HCT116 (cell line): ENCODE results near the gene KIF13A.

Source experiments
- ATF3 ChIP-seq: IDR thresholded peaks from 2 replicates; pipeline ENCODE4 v1.6.1; 2012
- EZH2 ChIP-seq: fragments of 200-600 bp; sonication (generic); IDR thresholded peaks from 2 replicates; pipeline ENCODE4 v1.6.1; 2017; ENCODE audit warnings: antibody characterized with exemption, mixed run types
- EZH2phosphoT487 ChIP-seq: fragments of 200-600 bp; IDR thresholded peaks from 2 replicates; pipeline ENCODE4 v1.6.1; 2018; ENCODE audit warnings: antibody characterized with exemption, borderline replicate concordance
- FOSL1 ChIP-seq: IDR thresholded peaks from 2 replicates; pipeline ENCODE4 v1.6.1; 2012; ENCODE audit warnings: low read depth
- POLR2A ChIP-seq: IDR thresholded peaks from 2 replicates; pipeline ENCODE4 v1.7.0; 2011; ENCODE audit warnings: borderline replicate concordance; ENCODE audit not compliant: insufficient read depth, insufficient read length; ENCODE audit errors: extremely low read depth
- POLR2AphosphoS5 ChIP-seq: IDR thresholded peaks from 2 replicates; pipeline ENCODE4 v1.6.1; 2011; ENCODE audit warnings: mild to moderate bottlenecking, low read depth, low read length, moderate library complexity
- RAD21 ChIP-seq: IDR thresholded peaks from 2 replicates; pipeline ENCODE4 v1.6.1; 2012; ENCODE audit warnings: low read depth, mild to moderate bottlenecking
- REST ChIP-seq: IDR thresholded peaks from 2 replicates; pipeline ENCODE4 v1.6.1; 2012; ENCODE audit warnings: low read depth
- SIN3A ChIP-seq: IDR thresholded peaks from 2 replicates; pipeline ENCODE4 v1.6.1; 2012; ENCODE audit warnings: low read depth
- YY1 ChIP-seq: IDR thresholded peaks from 2 replicates; pipeline ENCODE4 v1.6.1; 2011; ENCODE audit warnings: low read length, low read depth, moderate library complexity, mild to moderate bottlenecking; ENCODE audit not compliant: insufficient replicate concordance; ENCODE audit errors: extremely low read depth
- TF ChIP-seq, protein P1 (sequence below), 3 experiments: fragments of 200-600 bp in 1 of 3; sonication (generic) in 1 of 3; IDR thresholded peaks in 2 of 3; conservative IDR thresholded peaks in 1 of 3; 2 replicates each; pipeline ENCODE4 v1.5.1; 2012 to 2017; ENCODE audit warnings: low read depth in 2 of 3, low read length in 2 of 3, antibody characterized with exemption in 1 of 3, borderline replicate concordance in 1 of 3, control low read depth in 1 of 3, mild to moderate bottlenecking in 1 of 3, mixed read lengths in 1 of 3, mixed run types in 1 of 3, moderate library complexity in 1 of 3; ENCODE audit not compliant: insufficient read depth in 1 of 3
- TF ChIP-seq, protein P2 (sequence below): IDR thresholded peaks from 2 replicates; pipeline ENCODE4 v1.6.1; 2011; ENCODE audit warnings: mild to moderate bottlenecking, low read length, moderate library complexity; ENCODE audit not compliant: insufficient replicate concordance; ENCODE audit errors: extremely low read depth
- TF ChIP-seq, protein P3 (sequence below): IDR thresholded peaks from 2 replicates; pipeline ENCODE4 v1.6.1; 2012

DNA sequence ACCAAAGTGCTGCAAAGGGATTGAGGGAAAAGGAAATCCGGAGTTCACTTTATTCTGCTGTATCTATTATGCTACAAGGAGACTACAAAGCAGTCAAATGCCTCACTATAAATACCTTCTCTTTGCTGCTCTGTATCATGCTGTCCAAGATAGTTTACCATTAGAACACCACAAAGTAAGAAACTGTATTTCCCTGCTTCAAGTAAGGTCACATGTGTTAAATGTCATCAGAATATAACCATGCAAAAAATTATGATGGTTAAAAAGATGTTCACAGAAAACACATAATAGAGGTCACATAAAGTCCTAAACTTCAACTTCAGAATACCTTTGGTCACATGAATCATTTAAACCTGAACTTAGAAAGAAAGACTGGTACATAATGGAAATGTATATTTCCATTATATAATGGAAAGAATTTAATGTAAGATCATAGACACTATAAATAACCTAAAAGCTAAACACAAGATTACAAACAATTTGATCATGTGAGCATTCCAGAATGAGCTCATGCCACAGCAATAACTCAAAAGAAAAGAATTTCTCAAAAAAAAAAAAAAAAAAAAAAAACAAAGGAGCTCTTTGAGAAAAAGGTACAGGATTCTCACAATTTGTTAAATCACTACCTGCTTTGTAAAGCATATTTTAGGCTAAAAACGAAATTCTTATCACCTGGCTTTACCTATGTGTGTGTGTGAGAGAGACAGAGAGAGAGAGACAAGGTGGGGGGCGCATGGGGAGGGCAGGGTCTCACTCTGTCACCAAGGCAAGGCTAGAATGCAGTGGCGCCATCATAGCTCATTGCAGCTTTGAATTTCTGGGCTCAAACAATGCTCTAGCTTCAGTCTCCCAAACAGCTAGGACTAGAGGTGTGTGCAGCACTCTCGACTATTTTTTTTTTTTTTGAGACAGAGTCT is 58.7 kb downstream of the KIF13A start:
- TF ChIP-seq, protein P1, sequence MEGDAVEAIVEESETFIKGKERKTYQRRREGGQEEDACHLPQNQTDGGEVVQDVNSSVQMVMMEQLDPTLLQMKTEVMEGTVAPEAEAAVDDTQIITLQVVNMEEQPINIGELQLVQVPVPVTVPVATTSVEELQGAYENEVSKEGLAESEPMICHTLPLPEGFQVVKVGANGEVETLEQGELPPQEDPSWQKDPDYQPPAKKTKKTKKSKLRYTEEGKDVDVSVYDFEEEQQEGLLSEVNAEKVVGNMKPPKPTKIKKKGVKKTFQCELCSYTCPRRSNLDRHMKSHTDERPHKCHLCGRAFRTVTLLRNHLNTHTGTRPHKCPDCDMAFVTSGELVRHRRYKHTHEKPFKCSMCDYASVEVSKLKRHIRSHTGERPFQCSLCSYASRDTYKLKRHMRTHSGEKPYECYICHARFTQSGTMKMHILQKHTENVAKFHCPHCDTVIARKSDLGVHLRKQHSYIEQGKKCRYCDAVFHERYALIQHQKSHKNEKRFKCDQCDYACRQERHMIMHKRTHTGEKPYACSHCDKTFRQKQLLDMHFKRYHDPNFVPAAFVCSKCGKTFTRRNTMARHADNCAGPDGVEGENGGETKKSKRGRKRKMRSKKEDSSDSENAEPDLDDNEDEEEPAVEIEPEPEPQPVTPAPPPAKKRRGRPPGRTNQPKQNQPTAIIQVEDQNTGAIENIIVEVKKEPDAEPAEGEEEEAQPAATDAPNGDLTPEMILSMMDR (IDR thresholded peaks at IDR 0.05 in 2 of 3, conservative IDR thresholded peaks at IDR 0.05 in 1 of 3; ENCODE audit: borderline replicate concordance in 1 of 3, insufficient read depth in 1 of 3, low read depth in 2 of 3, low read length in 2 of 3), result no peak
- TF ChIP-seq RAD21 (no peak), REST (no peak), ATF3 (no peak), YY1 (no peak), EZH2phosphoT487 (no peak), POLR2AphosphoS5 (no peak), FOSL1 (no peak), EZH2 (no peak), SIN3A (no peak), POLR2A (no peak)
- TF ChIP-seq, protein P2, sequence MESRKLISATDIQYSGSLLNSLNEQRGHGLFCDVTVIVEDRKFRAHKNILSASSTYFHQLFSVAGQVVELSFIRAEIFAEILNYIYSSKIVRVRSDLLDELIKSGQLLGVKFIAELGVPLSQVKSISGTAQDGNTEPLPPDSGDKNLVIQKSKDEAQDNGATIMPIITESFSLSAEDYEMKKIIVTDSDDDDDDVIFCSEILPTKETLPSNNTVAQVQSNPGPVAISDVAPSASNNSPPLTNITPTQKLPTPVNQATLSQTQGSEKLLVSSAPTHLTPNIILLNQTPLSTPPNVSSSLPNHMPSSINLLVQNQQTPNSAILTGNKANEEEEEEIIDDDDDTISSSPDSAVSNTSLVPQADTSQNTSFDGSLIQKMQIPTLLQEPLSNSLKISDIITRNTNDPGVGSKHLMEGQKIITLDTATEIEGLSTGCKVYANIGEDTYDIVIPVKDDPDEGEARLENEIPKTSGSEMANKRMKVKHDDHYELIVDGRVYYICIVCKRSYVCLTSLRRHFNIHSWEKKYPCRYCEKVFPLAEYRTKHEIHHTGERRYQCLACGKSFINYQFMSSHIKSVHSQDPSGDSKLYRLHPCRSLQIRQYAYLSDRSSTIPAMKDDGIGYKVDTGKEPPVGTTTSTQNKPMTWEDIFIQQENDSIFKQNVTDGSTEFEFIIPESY, result no peak
- TF ChIP-seq, protein P3, sequence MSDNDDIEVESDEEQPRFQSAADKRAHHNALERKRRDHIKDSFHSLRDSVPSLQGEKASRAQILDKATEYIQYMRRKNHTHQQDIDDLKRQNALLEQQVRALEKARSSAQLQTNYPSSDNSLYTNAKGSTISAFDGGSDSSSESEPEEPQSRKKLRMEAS, result no peak
